Hepatocyte (in vitro differentiated cells): ENCODE results near the gene FAM81A. TPM values are rescaled to one million over a fixed set of nuclear protein-coding genes. Genes with fewer than 3 reads are reported as not detected.

ENCODE experiments used
- DNase-seq: peaks from one replicate; pipeline ENCODE4 v3.0.0-alpha.2; 2016; ENCODE audit warnings: low spot score
- H2AFZ ChIP-seq: fragments of 200-600 bp; sonication (generic); 2 replicates; pipeline ENCODE4 v1.6.0; 2016; ENCODE audit warnings: antibody characterized with exemption, mild to moderate bottlenecking
- H3K27ac ChIP-seq: fragments of 200-600 bp; sonication (generic); 2 replicates; pipeline ENCODE4 v1.5.1; 2016; ENCODE audit warnings: mild to moderate bottlenecking
- H3K27me3 ChIP-seq: fragments of 200-600 bp; sonication (generic); 2 replicates; pipeline ENCODE4 v1.6.1; 2016
- H3K36me3 ChIP-seq: fragments of 200-600 bp; sonication (generic); replicated peaks from 2 replicates; pipeline ENCODE4 v1.5.1; 2016; ENCODE audit warnings: low read depth; ENCODE audit not compliant: insufficient read depth
- H3K4me1 ChIP-seq: fragments of 200-600 bp; sonication (generic); 2 replicates; pipeline ENCODE4 v1.5.1; 2016; ENCODE audit warnings: mild to moderate bottlenecking, moderate library complexity; ENCODE audit not compliant: insufficient read depth
- H3K4me2 ChIP-seq: fragments of 200-600 bp; sonication (generic); 2 replicates; pipeline ENCODE4 v1.6.0; 2016
- H3K4me3 ChIP-seq: fragments of 200-600 bp; sonication (generic); 2 replicates; pipeline ENCODE4 v1.5.1; 2016; ENCODE audit warnings: mild to moderate bottlenecking
- H3K79me2 ChIP-seq: fragments of 200-600 bp; sonication (generic); 2 replicates; pipeline ENCODE4 v1.6.0; 2017; ENCODE audit warnings: mild to moderate bottlenecking
- H3K9me2 ChIP-seq: fragments of 200-600 bp; sonication (generic); replicated peaks from 2 replicates; pipeline ENCODE4 v1.6.0; 2017; ENCODE audit warnings: mild to moderate bottlenecking; ENCODE audit not compliant: insufficient read depth
- H3K9me3 ChIP-seq: fragments of 200-600 bp; sonication (generic); 2 replicates; pipeline ENCODE4 v1.5.1; 2016; ENCODE audit warnings: low read depth, mild to moderate bottlenecking
- H4K20me1 ChIP-seq: fragments of 200-600 bp; sonication (generic); 2 replicates; pipeline ENCODE4 v1.6.0; 2016; ENCODE audit warnings: mild to moderate bottlenecking; ENCODE audit not compliant: insufficient read depth, poor library complexity, severe bottlenecking
- EZH2 ChIP-seq: fragments of 200-600 bp; sonication (generic); IDR thresholded peaks from 2 replicates; pipeline ENCODE4 v1.6.1; 2016; ENCODE audit warnings: antibody characterized with exemption, mild to moderate bottlenecking, borderline replicate concordance
- EZH2phosphoT487 ChIP-seq: fragments of 200-600 bp; sonication (generic); IDR thresholded peaks from one replicate; pipeline ENCODE4 v1.6.1; 2018; ENCODE audit warnings: antibody characterized with exemption, mild to moderate bottlenecking, low read depth, moderate library complexity; ENCODE audit not compliant: unreplicated experiment, severe bottlenecking
- WGBS: methylation state at CpG from one replicate; pipeline ENCODE4 v1.1.6; 2016; ENCODE audit warnings: low lambda C conversion rate; ENCODE audit errors: missing lambda C conversion rate; 5-methylcytosine and 5-hydroxymethylcytosine counted together
- polyA plus RNA-seq: library from polyadenylated mRNA; unstranded; fragments of >200 nt; fragmentation: Nextera tagmentation; extraction: Ambion mirVana; gene quantifications from 2 replicates; pipeline ENCODE4 v1.2.1, GENCODE V29; 2016
- total RNA-seq: library from RNA; depleted of rRNA; stranded (reverse); fragments of >200 nt; gene quantifications from 2 replicates; pipeline ENCODE4 v1.2.3, GENCODE V29; 2014
- TF ChIP-seq, protein P1 (sequence below): fragments of 200-600 bp; sonication (generic); IDR thresholded peaks from 2 replicates; pipeline ENCODE4 v1.5.1; 2016; ENCODE audit warnings: antibody characterized with exemption, mild to moderate bottlenecking; ENCODE audit not compliant: poor library complexity

The FAM81A gene
- total and polyA plus RNA-seq, 2 experiments from 2014 or later, result 0.47 to 0.85 TPM

DNA sequence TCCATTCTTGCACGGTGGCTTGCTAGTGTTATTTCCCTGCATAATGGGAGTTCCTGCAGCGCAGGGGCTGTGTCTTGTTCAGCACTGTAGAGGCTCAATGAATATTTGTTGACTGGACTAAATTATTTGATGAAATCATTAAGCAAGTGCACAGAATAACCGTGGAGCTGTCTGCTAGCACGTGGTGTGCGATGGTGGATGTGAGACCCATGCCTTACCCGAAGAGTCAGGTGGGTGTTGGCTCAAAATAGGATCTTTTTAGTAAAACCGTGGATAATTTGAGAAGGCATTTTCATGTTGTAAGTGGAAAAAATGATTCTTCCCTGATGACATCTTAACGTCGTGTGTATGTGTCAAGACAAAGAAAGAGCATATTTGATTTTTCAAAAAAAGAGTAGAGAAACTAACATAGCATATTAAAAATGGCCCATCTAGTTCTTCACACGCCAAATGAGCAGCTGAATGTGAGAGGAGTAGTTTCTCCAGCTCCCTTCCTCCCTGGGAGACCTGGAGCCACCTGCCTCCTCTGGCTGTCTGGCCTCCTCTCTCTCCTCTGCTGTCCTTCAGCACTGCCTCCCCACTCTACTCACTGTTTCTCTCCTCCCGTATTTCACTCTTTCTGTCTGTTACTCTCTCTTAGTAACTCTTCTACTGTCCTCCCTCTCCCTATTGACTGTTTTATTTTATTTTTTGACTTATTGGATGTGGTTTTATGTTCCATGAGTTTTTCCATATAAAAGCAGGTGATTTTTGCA, 6.3 kb downstream of the FAM81A start:
- Histone ChIP-seq H3K79me2 (no peaks in the 10 kb centered on the region), H3K9me3 (no peaks in the 10 kb centered on the region), H3K9me2 (no peaks in the 10 kb centered on the region), H3K4me1 (no peaks in the 10 kb centered on the region), H2AFZ (no peak overlapping the region), H3K27me3 (peaks cover 10% of the 10 kb centered on the region), H3K4me3 (no peak overlapping the region), H3K27ac (no peak overlapping the region), H3K4me2 (no peak overlapping the region), H3K36me3 (no peaks in the 10 kb centered on the region), H4K20me1 (no peaks in the 10 kb centered on the region)
- 82% methylated on average over 11 of the region's 11 CpGs for WGBS
- DNase-seq, result no peak
- no peak for TF ChIP-seq EZH2
- no peak for TF ChIP-seq EZH2phosphoT487
- TF ChIP-seq, protein P1, sequence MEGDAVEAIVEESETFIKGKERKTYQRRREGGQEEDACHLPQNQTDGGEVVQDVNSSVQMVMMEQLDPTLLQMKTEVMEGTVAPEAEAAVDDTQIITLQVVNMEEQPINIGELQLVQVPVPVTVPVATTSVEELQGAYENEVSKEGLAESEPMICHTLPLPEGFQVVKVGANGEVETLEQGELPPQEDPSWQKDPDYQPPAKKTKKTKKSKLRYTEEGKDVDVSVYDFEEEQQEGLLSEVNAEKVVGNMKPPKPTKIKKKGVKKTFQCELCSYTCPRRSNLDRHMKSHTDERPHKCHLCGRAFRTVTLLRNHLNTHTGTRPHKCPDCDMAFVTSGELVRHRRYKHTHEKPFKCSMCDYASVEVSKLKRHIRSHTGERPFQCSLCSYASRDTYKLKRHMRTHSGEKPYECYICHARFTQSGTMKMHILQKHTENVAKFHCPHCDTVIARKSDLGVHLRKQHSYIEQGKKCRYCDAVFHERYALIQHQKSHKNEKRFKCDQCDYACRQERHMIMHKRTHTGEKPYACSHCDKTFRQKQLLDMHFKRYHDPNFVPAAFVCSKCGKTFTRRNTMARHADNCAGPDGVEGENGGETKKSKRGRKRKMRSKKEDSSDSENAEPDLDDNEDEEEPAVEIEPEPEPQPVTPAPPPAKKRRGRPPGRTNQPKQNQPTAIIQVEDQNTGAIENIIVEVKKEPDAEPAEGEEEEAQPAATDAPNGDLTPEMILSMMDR, result no peak

DNA sequence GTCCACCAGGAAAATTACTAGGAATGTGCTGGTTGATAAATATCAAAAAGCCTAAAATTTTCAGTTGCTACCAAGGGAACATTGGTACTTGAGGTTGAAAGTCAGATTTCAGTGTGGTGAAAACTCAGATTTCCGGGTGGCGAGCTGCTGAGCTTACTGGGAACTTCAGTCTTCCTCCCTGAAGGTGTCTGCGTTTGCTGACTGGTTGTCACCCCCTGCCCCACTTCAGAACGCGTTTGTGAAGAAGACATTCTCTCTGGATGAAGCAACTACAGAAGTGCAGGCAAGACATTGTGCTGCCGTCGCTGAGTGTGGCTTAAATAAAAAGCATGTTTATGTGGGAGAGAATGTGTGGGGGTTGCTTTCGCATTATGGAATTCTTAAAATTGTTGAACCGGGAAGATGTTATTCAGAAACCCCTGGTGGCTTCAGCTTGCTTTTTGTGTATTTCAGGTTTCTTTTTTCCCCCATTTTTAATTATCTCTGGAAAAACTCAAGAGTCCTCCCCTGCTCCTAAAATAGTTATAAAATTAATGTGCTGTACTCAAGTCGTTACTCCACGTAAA, 7.1 kb downstream of the FAM81A start:
- Histone ChIP-seq H3K4me3 (no peak overlapping the region), H3K27me3 (peaks cover 4% of the 10 kb centered on the region), H3K79me2 (no peaks in the 10 kb centered on the region), H3K27ac (no peak overlapping the region), H4K20me1 (no peaks in the 10 kb centered on the region), H2AFZ (no peak overlapping the region), H3K9me2 (no peaks in the 10 kb centered on the region), H3K36me3 (no peaks in the 10 kb centered on the region), H3K4me2 (no peak overlapping the region), H3K4me1 (no peaks in the 10 kb centered on the region), H3K9me3 (no peaks in the 10 kb centered on the region)
- TF ChIP-seq EZH2phosphoT487, result no peak
- TF ChIP-seq, protein P1, result no peak
- TF ChIP-seq EZH2, result no peak
- WGBS, result 69% methylated on average over 11 of the region's 11 CpGs
- DNase-seq, result no peak

DNA sequence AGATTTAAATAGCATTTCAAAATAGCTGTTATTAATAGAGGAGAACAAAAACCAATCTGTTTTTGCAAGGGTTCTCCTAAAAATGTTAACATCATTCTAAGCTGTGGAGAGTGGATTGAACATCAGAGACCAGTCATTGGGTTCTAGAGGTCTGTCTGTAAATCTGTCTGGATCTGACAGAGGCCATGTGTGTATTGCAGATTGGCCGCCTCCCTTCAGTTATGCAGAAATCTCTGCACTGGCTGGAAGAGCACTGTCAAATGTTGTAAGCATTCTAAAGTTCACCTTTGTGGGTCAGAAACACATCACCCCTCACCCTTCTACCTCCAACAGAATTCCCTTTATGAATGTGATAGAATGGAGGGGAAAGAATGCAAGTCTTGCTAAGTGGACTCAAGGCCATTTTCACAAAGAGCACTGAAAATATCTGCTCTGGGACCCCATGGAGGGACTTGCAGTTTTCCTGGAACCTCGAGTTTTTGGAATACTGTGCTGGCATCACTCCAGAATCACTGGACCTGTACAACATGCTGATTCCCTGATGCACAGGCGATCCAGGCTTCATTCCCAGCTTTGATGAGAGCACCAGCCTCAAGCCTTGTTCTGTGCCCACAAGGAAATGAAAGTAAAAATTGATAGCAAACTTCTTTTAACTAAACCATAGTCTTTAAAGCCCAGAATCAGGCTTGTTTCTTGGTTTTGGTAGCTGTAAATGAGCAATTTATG, 8.4 kb downstream of the FAM81A start:
- no peaks in the 10 kb centered on the region for H3K79me2 ChIP-seq
- H3K27me3 ChIP-seq, result no peaks in the 10 kb centered on the region
- H3K36me3 ChIP-seq, result no peaks in the 10 kb centered on the region
- DNase-seq, result no peak
- no peak overlapping the region for H2AFZ ChIP-seq
- H3K27ac ChIP-seq, result no peak overlapping the region
- no peak for TF ChIP-seq EZH2
- TF ChIP-seq EZH2phosphoT487, result no peak
- TF ChIP-seq, protein P1, result no peak
- H4K20me1 ChIP-seq, result no peaks in the 10 kb centered on the region
- no peaks in the 10 kb centered on the region for H3K4me1 ChIP-seq
- H3K9me2 ChIP-seq, result no peaks in the 10 kb centered on the region
- no peak overlapping the region for H3K4me3 ChIP-seq
- WGBS, result 89% methylated on average over 3 of the region's 3 CpGs
- no peaks in the 10 kb centered on the region for H3K9me3 ChIP-seq
- no peak overlapping the region for H3K4me2 ChIP-seq
